Tongue (tissue), 2 donors: ENCODE results near the gene DHRS4. TPM values are rescaled to one million over a fixed set of nuclear protein-coding genes. Genes with fewer than 3 reads are reported as not detected.

ENCODE experiments used
- DNase-seq: peaks from one replicate; pipeline ENCODE4 v3.0.0-alpha.2; 2015
- total RNA-seq: library from RNA; depleted of rRNA; stranded (reverse); fragments of >200 nt; gene quantifications from one replicate; pipeline ENCODE4 v1.2.3, GENCODE V29; 2014

The DHRS4 gene
- total RNA-seq, result 18.8 TPM

DNA sequence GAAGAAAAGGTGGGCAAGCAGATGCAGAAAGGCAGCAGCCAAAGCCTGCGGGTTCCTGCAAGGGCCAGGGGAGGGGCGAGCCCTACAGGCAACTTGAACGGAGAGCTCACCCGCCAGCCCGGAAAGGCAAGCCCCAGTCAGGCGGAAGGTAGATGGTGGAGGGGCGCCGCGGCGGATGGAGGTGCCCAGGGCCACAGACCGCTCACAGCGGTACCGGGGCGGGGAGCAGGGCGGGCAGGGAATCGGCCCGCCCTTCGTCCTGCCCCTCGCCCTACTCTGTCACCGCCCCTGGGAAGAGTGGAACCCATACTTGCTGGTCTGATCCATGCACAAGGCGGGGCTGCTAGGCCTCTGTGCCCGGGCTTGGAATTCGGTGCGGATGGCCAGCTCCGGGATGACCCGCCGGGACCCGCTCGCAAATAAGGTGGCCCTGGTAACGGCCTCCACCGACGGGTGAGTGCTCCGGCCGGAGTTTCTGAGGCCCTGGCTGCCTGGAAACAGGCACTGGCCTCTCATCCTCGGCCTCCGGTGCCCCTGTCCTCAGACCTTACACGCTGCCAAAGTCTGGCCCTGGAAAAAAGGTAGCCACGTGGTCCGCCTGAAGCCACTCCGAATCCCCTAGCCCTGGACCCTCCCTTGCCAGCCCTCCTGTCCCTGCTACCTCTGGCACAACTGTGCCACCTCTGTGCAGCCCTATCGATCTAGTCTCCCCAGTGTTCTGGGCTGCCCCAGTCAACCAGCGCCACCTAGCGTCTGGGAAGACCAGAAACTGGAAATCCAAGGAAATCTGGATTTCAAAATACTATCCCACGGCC, at the start of gene DHRS4:
Gene DHRS4 (plus strand): TSS at position 307 of the 815 bp plus-strand sequence. CDS start 19 bp downstream, at position 326.
- peak; percentile 91 for DNase-seq

DNA sequence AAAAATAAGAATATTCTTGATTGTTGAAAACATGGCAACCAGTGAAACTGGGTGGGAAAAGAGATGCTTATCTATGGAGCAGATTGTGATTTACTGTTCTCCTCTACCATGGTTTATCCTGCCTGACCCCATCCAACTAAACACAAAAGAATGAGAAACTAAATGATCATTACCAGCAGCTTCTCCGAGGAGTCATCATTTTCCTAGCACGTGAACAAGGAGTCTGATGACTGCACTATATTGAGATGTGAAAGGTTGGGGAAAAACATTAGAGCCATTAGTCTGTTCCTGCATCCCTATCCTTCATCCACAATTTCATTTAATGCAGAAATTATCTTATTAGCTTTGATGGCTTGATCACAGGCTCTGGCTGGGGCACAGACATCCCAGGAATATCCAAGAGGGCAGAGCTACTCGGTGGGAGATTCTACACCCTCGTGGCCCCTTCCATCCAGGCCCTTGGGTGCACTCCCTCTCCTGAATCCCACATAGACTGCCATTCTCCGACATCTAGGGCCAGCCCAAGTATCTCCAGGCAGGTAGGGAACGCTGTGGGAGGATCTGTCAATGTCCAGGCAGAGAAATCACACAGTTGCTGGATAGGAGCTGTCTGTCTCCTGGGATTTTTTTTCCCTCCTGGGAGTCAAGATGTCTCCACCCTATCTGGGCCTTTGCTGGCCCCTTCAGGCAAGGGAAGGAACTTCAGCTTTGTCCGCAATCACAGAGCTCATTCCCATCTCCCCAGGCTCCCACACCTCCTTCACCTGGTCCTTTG, 43.3 kb upstream of the DHRS4 start:
- DNase-seq, result peak; percentile 45

DNA sequence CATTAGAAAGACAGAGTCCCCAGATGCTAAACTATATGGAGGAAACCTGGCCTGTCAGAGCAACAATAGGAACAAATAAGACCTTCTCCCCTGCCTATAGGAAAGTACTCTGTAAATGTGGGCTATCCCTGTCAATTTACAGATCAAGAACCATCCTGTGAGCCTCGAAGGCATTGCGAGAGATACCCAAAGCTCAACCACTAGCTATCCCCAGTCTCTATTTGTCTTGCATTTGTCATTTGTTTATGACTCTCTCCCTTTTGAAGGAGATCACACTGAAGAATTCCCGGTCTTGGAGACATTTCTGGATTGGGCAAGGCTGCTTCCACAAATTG, 42.7 kb upstream of the DHRS4 start:
- DNase-seq, result no peak

DNA sequence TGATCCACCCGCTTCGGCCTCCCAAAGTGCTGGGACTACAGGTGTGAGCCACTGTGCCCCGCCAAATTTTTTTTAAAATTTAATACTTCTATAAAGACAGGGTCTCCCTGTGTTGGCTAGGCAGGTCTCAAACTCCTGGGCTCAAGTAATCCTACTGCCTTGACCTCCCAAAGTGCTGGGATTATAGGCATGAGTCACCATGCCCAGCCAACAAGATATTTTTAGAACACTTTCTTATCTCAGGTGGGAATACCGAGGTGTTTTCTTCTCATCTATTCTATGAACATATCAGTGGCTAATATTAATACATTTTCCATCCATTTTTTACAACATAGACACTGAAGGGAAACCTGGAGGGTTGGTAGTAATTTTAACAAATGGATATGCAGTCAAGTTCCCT, 38.0 kb upstream of the DHRS4 start:
- DNase-seq, result no peak

DNA sequence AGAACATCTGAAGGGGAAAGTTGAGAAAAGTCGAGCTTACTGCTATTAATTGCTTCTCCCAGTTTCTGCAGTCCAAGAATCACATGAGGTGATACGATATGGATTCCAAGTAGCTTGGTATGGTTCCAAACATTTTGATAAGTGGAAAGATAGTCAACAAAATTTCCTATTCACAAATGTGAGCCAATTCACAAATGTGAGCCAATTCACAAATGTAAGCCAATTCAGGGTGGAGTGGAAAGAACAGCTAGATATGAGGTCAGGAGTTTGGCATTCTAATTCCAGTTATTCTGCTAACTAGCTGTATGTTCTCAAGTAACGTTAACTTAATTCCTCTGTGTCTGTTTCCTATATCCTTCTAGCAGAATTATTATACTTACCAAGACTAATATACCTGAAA, 37.6 kb upstream of the DHRS4 start:
- DNase-seq, result peak; percentile 54

DNA sequence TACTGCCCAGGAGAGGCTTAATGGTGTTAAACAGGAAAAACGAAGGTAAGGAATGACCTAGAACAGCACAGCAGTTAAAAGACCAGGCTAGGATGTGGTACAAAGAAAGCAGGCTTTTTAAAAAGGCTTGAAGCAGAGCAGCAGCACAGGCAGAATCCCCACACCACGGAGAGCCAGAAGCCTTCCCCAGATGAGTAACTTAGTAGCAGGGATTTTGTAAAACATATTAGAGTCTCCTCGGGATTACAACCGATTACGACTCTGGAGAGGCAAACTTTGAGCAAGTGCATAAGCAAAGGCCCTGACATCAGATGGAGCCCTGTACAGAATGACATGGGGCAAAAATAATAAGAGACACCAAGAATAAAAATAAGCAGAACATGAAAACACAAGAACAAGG, 37.1 kb upstream of the DHRS4 start:
- DNase-seq, result no peak

DNA sequence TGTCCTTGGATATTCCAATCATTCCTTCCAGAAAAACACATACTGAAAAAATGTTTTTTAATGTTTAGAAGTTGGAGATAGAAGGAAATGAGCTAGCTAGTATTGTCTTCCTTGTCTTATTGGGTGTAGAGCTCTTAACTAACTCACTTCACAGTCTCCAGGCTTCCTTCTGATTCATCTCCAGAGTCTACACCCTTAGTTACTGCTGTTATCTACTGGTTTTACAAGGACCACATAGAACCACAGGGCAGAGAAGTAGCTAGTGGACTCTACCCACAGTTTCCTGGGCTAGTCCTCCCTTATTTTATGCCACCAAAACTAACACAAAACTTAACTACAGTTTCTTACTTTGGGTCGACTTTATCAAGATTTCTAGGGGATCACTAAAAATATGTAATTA, 31.0 kb upstream of the DHRS4 start:
- DNase-seq, result no peak

DNA sequence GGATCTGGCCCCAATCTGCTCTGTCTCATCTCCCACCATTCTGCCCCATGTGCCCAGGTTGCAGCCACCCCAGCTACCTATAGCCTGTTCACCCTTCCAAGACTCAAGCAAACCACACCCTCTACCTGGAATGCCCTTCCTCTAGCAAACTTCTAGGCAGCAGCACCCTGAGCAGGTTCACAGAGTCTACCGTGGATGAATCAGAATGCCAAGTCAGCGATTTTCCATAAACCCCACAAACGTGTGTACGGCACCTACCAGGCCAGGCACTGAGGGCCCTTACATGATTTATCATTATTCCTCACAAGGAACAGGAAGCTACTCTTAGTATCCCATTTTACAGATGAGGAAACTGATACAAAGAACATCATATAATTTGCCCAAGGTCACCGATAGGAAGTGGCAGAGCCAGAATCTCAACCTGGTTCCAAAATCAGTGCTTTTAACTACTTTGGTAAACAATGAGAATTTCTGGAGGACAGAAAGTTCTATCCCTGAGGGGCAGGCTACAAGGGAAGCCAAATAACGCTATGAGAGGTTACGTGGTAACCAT, 28.0 kb upstream of the DHRS4 start:
- DNase-seq, result no peak

DNA sequence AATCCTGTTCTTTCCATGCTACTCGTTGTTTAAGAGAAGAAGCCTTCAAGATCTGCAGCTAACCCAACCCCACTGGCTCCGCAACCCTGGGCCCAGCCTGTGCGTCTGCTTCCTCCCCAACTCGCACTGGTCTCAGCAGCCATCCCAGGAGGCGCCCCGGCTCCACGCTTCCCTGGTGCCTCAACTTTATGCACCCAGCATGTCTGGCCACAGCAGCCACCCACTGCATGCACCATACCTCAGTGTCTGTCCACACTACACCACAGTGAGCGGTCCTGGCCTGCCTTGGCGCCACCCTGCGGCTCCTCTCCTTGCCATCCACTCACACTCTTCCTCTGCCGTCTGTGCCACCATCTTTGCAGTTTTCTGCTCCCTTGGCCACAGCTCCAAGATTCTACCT, 27.0 kb upstream of the DHRS4 start:
- no peak for DNase-seq

DNA sequence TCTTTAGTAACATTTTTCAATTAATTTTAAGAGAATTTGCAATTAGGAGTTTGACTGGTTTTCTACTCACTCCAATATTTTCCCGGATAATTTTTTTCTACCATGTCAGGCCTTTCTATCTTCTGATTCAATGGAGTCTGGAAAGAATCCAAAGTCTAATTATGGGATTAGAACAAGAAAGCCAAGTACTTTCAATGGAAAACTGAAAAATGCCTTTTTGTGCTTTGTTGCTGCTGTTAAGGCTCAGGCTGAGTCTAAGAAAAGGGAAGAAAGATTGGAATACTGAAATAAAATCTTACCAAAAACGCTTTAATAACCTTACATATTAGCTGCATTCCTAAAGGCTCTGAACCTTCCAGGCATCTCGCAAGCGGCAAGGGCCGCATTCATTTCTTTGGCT, 24.4 kb upstream of the DHRS4 start:
- no peak for DNase-seq

DNA sequence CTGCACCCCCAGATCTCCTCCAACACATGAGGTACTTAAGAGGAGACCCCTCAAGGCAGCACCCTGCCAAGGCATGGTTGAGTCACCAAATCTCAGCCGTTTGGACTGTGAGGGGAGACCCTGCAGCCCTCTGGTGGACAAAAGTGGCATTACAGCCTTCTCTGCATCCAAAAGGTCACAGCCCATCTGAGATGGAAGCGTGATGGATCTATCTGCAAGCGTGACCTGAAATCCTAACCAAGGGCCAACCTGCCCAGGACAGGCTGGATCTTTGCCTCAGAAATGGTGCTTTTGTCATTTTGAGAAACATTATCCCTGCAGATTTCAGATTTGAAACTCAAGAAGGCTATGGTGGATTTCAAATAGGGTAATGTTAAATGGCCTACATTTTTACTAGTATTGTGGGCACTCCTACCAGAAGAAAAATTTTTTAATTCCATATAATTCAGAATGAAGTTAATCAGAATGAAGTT, 23.7 kb upstream of the DHRS4 start:
- DNase-seq, result peak; percentile 87

DNA sequence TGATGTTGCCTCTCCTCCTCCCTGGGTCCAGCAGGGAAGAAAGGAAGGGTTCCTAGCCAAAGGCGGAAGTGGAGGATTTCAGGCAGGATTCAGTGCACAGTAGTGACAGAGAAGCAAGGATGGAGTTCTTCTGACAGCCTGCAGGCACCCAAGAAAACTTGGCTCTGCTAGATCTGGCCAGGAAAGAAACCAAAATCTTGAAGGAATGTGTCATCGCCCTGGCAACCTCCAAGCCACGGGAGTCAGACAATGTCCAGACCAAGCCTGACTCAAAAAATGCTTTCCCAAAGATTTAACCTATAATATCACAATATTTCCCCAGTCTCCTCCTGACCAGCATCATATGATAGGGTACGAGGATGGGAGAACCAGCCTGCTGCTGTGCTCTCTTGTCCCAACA, 22.8 kb upstream of the DHRS4 start:
- DNase-seq, result peak; percentile 72

DNA sequence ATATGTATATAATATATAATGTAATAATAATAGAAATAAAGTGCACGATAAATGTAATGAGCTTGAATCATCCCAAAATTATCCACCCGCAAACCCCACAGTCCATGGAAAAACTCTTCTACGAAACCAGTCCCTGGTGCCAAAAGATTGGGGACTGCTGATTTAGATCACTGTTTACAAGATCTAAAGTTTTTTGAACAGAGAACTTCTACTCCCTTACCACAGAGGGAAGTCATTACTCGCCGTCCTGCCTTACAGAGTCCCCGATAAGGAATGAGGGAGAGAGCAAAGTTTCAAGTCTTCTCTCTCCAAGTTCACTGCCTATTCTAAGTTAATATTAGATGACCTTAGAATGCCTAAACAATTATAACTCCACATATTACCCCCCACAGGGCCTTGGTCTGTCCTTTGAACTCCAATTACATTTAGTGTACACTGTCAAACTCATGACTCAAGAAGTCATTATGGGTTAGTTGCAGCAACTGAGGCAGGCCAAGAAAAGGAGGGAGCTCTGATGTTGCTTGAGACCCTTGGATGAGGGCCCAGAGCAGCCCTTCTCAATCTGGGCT, 21.8 kb upstream of the DHRS4 start:
- DNase-seq, result no peak

DNA sequence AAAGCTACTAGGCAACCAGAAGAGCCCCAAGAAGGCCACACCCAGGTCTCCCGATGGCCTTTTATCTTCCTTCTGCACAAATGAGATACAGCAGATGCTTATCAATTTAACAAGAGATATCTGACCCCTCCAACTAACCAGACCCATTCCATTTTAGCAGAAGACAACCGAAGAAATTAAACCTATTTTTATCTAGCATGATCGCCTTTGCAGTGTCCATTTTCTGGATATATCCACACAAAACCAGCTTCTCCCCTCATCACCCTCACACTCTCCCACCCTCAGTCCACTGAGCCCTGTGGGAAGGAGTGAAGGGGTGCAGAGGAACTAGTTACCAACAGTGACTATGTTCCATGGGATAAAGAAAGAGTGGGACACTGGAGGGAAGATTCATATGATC, 20.9 kb upstream of the DHRS4 start:
- no peak for DNase-seq

DNA sequence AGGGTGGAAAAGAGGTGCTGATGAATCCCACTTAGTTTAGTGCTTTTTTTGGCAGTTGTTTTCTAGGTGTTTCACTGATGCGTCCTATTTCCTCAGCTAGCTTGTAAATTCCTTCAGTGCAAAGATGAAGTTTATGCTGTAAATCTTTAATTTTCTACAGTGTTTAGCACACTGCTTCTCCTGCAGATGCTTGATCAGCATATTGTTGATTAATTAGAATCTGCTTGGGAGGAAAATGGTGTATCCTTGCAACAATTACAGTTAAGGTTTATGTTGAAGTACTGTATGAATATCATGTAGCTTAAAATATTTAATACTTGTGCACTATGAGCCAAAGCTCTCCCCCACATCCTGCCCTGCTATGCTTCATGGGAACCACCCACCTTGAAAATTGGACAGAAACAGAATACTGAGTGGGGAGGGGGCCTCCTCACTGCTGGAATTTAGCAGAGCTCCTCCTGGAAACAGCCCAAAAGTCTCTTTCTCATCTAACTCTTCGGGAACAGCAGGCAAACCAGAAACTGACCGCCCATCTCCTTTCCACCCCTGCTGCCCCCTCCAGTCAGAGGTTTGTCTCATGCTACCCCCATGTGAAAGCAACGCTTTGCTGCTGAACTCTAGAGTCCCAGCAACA, 20.3 kb upstream of the DHRS4 start:
- peak; percentile 72 for DNase-seq

DNA sequence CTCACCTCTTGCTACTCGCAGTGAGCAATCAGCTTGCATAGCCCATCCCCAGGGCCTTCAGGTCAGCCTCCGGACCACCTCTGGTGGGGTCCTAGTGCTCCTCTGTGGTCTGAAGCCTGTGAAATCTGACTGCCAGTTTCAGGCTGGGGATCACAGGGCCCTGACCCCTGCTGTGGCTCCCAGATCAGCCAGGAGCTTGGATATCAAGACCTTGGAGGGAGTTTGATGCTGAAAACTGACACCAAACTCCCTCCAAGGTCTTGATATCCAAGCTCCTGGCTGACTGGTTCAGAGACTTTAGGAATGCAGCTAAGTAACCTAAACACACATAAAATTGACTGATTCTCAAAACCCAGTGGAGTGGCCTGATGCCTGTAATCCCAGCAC, 19.8 kb upstream of the DHRS4 start:
- DNase-seq, result no peak

DNA sequence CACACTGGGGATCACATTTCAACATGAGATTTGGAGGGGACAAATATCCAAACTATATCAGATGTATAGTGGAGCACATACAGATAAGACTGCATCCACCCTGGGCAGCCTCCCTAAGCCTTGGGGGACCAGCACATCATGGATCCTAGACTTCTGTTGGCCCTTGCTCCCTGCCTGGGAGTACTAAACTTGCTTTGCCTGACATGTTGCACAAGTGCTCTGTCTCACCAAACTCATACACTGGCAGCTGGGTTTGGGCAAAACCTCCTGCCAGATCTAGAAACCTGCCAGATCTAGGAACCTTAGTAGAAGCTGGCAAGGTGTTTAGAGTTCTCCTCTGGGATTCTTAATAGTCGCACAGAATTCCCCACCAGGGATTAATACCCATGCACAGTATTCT, 18.4 kb upstream of the DHRS4 start:
- DNase-seq, result no peak

DNA sequence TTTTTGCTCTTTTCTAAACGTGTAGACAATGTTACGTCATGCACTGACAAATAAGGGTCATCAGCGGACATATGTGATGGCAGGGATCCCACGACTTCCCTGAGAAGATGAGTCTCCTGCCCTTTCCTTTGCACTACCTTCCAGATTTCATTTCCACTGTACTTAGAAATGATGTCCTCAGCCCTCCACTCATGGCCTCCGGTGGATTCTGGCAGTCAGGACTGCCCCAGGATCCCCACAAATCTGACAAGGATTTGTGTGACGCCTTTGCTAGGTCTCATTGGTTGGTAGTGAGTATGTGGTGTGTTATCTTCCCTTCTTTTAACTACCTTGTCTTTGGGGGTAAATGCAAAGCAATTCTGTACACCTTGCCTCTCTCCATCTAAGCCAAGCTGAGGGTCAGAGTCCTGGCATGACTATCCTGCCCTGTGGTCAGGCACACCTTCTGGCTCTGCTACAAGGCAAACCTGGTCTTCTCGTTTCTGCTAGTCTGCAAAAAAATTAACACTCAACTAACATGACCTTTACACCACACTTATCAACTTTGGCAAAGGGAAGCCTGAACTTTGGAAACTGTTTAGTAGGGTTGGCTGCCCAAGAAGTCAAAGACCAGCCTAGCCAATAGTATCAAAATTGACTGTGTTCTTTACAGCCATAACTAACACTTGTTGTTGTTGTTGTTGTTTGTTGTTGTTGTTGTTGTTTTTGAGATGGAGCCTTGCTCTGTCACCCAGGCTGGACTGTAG, 17.3 kb upstream of the DHRS4 start:
- no peak for DNase-seq

DNA sequence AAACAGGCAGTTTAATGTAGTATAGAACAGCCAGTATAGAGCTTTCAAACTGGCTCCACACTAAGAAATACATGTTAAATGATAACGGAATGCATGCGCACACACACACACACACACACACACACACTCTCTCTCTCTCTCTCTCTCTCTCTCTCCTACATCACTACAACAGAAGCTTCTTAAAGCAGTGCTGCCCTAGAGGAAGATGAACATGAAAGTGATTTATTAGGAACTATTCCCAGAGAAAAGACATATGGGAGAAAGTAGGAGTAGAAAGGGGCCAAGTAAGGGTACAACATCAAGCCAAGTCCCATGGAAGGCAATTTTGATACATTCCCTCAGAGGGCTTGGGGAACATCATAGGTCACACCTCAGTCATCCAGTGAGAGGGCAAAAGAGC, 16.4 kb upstream of the DHRS4 start:
- no peak for DNase-seq

DNA sequence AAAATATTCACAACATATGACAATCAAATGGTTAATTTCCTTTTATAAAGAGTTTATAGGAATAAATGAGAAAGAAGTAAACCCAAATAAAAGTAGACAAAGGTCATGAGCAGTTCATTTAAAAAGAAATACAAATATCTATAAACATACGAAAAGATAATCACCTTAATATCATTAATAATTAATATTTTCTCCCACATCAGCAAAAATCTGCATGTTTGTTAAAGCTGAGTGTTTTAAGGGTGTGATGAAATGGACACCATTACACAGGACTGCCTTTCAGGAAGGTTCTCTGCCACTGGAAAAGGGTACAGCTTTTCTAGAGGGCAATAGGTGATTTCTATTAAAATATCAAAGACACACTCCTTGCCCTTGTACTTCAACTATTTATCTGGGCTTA, 14.7 kb upstream of the DHRS4 start:
- DNase-seq, result no peak

DNA sequence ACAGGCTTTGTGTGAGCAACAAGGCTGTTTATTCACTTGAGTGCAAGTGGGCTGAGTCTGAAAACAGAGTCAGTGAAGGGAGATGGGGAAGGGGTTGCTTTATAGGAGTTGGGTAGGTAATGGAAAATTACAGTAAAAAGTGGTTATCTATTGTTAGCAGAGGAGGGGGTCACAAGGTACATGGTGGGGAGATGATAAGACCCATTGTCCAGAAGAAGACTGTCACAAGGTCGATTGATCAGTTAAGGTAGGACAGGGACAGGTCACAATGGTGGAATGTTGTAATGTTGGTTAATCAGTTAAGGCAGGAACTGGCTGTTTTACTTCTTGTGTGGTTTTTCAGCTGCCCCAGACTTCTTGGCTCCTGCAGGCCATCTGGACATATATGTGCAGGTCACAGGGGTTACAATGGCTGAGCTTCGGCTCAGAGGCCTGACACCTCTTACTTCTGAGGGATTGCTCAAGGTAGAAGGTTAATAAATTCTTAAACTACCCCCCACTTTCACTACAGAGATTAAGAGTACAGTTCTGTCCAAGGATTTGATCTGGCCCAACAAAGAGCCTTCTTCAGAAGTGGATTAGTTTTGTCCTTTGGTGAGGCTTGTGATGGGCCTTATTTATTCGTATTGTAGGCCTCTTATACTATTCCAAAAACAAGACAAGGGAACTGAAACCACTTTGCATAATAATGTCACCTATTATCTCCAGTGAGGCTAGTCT, 13.8 kb upstream of the DHRS4 start:
- DNase-seq, result no peak
